Vagina (tissue), 2 donors: ENCODE data around the gene FEM1C. TPM values are rescaled to one million over a fixed set of nuclear protein-coding genes. Genes with fewer than 3 reads are reported as not detected.

Experiments
- DNase-seq, 2 donors: peaks; one replicate each; pipeline ENCODE4 v3.0.0-alpha.2; 2017; ENCODE audit errors: extremely low spot score in 2 of 2
- H3K27ac ChIP-seq: fragments of 200-600 bp; sonication (generic); one replicate; pipeline ENCODE4 v1.5.1; 2019
- H3K27me3 ChIP-seq: fragments of 200-600 bp; sonication (generic); one replicate; pipeline ENCODE4 v1.5.1; 2019
- H3K36me3 ChIP-seq, 2 donors: fragments of 200-600 bp; sonication (generic); one replicate each; pipeline ENCODE4 v1.5.1; 2017 to 2019
- H3K4me1 ChIP-seq: fragments of 200-600 bp; sonication (generic); one replicate; pipeline ENCODE4 v1.5.1; 2019
- H3K4me3 ChIP-seq, 2 donors: fragments of 200-600 bp; sonication (generic); 1 replicate in 1 of 2; 2 replicates in 1 of 2; pipeline ENCODE4 v1.5.1; 2016 to 2019
- H3K9me3 ChIP-seq: fragments of 200-600 bp; sonication (generic); one replicate; pipeline ENCODE4 v1.5.1; 2019
- POLR2A ChIP-seq, 2 donors: fragments of 450-650 bp; IDR thresholded peaks; one replicate each; pipeline ENCODE4 v1.6.1; 2017; ENCODE audit warnings: antibody characterized with exemption in 2 of 2, mild to moderate bottlenecking in 2 of 2, moderate library complexity in 2 of 2
- POLR2AphosphoS5 ChIP-seq, 2 donors: sonication (generic); formaldehyde crosslinking; IDR thresholded peaks; one replicate each; pipeline ENCODE4 v1.9.0; 2017; ENCODE audit warnings: antibody characterized with exemption in 2 of 2, mild to moderate bottlenecking in 2 of 2, low read depth in 1 of 2; ENCODE audit not compliant: insufficient read depth in 1 of 2
- intact Hi-C: fragments of 100-400 bp; cut with DNase I; formaldehyde crosslinking; loops from one replicate; pipeline ENCODE4 v1.15.1; 2023
- total RNA-seq: library from RNA; depleted of rRNA; stranded (reverse); fragments of >200 nt; gene quantifications from one replicate; pipeline ENCODE4 v1.2.3, GENCODE V29; 2016
- TF ChIP-seq, protein P1 (sequence below), 3 experiments: fragments of 450-650 bp in 2 of 3; fragments of 200-600 bp in 1 of 3; sonication (generic) in 1 of 3; IDR thresholded peaks; one replicate each; pipeline ENCODE4 v1.5.1; 2017 to 2019; ENCODE audit warnings: antibody characterized with exemption in 3 of 3, mild to moderate bottlenecking in 2 of 3, moderate library complexity in 2 of 3

The FEM1C gene
- total RNA-seq, 1 donor from 2014 or later: 16.5 TPM

DNA sequence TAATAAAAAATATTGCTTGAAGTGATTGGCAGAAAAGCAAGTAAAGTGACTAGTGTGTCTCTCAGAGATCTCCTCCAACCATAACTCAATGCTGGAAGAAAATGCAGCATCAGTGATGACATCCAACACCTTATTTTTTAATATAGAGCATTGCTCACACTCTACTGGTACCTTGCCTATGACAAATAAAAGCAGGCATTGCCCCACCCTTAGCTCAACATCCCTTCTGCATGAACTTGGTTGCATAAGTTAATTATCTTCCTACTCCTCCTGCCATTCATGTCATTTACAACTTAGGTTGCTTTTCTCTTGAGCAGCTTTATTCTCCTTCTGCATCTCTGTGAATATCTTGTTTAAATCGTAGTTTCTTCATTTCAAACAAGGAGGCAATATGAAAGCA is 41.2 kb downstream of the FEM1C start:
- no peaks in the 10 kb centered on the region for H3K4me1 ChIP-seq
- H3K36me3 ChIP-seq: no peaks in the 10 kb centered on the region
- intact Hi-C loops: no loop called here
- no peaks in the 10 kb centered on the region for H3K9me3 ChIP-seq
- TF ChIP-seq POLR2AphosphoS5 (IDR thresholded peaks at IDR 0.05; ENCODE audit: insufficient read depth in 1 of 2, low read depth in 1 of 2): no peak
- TF ChIP-seq, protein P1, sequence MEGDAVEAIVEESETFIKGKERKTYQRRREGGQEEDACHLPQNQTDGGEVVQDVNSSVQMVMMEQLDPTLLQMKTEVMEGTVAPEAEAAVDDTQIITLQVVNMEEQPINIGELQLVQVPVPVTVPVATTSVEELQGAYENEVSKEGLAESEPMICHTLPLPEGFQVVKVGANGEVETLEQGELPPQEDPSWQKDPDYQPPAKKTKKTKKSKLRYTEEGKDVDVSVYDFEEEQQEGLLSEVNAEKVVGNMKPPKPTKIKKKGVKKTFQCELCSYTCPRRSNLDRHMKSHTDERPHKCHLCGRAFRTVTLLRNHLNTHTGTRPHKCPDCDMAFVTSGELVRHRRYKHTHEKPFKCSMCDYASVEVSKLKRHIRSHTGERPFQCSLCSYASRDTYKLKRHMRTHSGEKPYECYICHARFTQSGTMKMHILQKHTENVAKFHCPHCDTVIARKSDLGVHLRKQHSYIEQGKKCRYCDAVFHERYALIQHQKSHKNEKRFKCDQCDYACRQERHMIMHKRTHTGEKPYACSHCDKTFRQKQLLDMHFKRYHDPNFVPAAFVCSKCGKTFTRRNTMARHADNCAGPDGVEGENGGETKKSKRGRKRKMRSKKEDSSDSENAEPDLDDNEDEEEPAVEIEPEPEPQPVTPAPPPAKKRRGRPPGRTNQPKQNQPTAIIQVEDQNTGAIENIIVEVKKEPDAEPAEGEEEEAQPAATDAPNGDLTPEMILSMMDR (IDR thresholded peaks at IDR 0.05): no peak
- no peak for TF ChIP-seq POLR2A (IDR thresholded peaks at IDR 0.05)
- no peak overlapping the region for H3K4me3 ChIP-seq
- H3K27ac ChIP-seq: no peak overlapping the region
- H3K27me3 ChIP-seq: no peaks in the 10 kb centered on the region
- no peak for DNase-seq

DNA sequence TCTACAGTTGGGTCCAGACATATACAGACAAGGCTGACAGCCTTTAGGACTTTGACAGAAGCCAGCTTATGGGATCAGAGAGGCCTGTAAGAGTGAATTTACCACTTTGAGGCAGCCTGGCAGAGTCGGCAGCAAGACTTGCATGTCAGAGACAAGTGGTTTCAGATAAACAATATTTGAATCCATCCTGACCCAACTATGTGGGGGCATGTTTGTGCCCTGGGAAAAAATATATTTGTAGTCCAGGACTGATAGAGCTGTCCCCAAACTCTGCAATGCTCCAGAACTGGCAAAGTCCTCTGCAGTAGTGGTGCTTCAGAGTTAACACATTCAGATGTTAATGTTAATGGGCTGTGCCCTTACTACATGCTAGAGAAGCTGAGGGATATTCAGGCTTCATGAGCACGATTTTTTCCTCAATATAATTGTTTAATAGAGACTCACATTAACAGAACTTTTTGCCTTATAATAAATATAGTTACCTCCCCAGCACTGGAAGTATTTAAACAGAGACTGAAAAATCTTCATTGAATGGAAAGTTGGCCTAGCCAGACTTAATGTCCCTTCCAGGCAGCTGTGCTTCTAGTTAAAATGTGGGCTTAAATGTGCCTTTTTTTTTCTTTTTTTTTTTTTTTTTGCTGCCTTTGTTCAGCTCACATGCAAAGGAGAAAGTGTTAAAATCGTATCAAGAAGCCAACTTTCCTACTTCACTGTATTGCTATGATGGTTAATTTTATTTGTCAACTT is 42.9 kb downstream of the FEM1C start:
- Histone ChIP-seq H3K27ac (no peak overlapping the region), H3K4me1 (no peaks in the 10 kb centered on the region), H3K9me3 (no peaks in the 10 kb centered on the region), H3K4me3 (no peak overlapping the region), H3K36me3 (no peaks in the 10 kb centered on the region), H3K27me3 (no peaks in the 10 kb centered on the region)
- intact Hi-C loops: no loop called here
- TF ChIP-seq POLR2A (IDR thresholded peaks at IDR 0.05) (no peak), POLR2AphosphoS5 (IDR thresholded peaks at IDR 0.05; ENCODE audit: insufficient read depth in 1 of 2, low read depth in 1 of 2) (no peak)
- TF ChIP-seq, protein P1 (IDR thresholded peaks at IDR 0.05): no peak
- no peak for DNase-seq

DNA sequence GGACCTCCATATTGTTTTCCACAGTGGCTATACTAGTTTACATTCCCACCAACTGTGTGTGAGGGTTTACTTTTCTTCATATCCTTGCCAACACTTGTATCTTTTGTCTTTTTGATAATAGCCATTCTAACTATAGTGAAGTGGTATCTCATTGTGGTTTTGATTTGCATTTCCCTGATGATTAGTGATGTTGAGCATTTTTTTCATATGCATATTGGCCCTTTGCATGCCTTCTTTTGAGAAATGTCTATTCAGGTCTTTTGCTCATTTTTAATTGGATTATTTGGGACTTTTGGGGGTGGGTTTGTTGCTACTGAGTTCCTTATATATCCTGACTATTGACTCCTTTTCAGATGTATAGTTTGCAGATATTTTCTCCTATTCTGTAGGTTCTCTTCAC is 44.4 kb downstream of the FEM1C start:
- intact Hi-C loops: no loop called here
- DNase-seq: no peak
- Histone ChIP-seq H3K4me3 (no peak overlapping the region), H3K4me1 (no peaks in the 10 kb centered on the region), H3K9me3 (no peaks in the 10 kb centered on the region), H3K36me3 (no peaks in the 10 kb centered on the region), H3K27me3 (no peaks in the 10 kb centered on the region), H3K27ac (no peak overlapping the region)
- TF ChIP-seq, protein P1 (IDR thresholded peaks at IDR 0.05): no peak
- no peak for TF ChIP-seq POLR2AphosphoS5 (IDR thresholded peaks at IDR 0.05; ENCODE audit: insufficient read depth in 1 of 2, low read depth in 1 of 2)
- TF ChIP-seq POLR2A (IDR thresholded peaks at IDR 0.05): no peak

DNA sequence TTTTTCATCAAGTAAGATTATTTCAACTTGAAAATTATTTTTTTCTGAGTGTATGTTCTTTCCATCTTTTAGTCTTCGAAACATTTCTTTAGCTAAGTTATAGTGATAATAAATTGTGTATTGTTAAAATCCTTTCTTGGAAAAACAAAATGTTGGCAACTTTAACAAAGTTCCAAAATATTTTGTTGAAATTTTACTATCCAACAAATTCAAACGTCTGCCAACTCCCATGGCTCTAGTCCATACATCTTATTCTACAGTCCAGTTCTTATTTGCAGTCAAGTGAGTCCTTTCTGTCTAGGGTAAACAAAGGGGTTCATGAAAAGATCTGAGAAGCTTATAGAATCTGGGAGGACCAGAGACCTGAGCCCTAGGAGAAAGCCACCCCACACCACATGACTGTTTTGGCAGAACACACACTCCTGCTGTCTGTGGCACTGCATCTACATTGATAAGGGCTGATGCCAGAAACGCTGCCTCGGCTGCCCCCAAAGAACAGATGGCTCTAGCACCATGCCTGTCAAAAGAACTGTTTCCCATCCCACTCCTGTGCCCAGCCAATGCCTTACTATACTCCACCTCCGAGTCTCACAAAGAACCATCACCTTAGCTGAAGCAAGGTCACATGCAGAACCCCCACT is 47.5 kb downstream of the FEM1C start:
- TF ChIP-seq, protein P1 (IDR thresholded peaks at IDR 0.05): no peak
- Histone ChIP-seq H3K4me3 (no peak overlapping the region), H3K9me3 (no peaks in the 10 kb centered on the region), H3K27ac (no peak overlapping the region), H3K4me1 (no peaks in the 10 kb centered on the region), H3K36me3 (no peaks in the 10 kb centered on the region), H3K27me3 (no peaks in the 10 kb centered on the region)
- intact Hi-C loops: no loop called here
- no peak for DNase-seq
